ENCODE data around the gene FRMD4A.
"Not testable (repeated sequence)": the region's sequence is repeated elsewhere in the genome, so short reads cannot be mapped to it uniquely, and the experiment has no call there.

The FRMD4A gene

GRCh38 chr10:14285941-14286560 is 44.7 kb downstream of the FRMD4A start:
- DNase-seq: no peak

- no peak for DNase-seq
These were observed 48.4 kb downstream of the FRMD4A start for GRCh38 chr10:14282276-14282675.

GRCh38 chr10:14278533-14278932 is 52.2 kb downstream of the FRMD4A start:
- no peak for DNase-seq

GRCh38 chr10:14276210-14276609 is 54.5 kb downstream of the FRMD4A start:
- DNase-seq: peak in 1 of 5 donors; percentile 7

- no peak for DNase-seq
These were observed 59.1 kb downstream of the FRMD4A start for GRCh38 chr10:14271621-14272020.

- no peak for DNase-seq
These were observed 60.4 kb downstream of the FRMD4A start for GRCh38 chr10:14270370-14270769.

GRCh38 chr10:14265709-14266108 is 65.0 kb downstream of the FRMD4A start:
- DNase-seq: no peak

GRCh38 chr10:14262836-14263425 is 67.8 kb downstream of the FRMD4A start:
- DNase-seq: no peak

GRCh38 chr10:14261336-14261735 is 69.4 kb downstream of the FRMD4A start:
- no peak for DNase-seq

- no peak for DNase-seq
These were observed 70.8 kb downstream of the FRMD4A start for GRCh38 chr10:14259696-14260566.

- no peak for DNase-seq
These were observed 76.4 kb downstream of the FRMD4A start for GRCh38 chr10:14254368-14254767.

GRCh38 chr10:14253711-14254110 is 77.0 kb downstream of the FRMD4A start:
- no peak for DNase-seq

GRCh38 chr10:14253079-14253478 is 77.6 kb downstream of the FRMD4A start:
- DNase-seq: no peak

- no peak for DNase-seq
These were observed 80.1 kb downstream of the FRMD4A start for GRCh38 chr10:14250496-14251076.

GRCh38 chr10:14247377-14248116 is 83.2 kb downstream of the FRMD4A start:
- no peak for DNase-seq

- DNase-seq: no peak
These were observed 85.9 kb downstream of the FRMD4A start for GRCh38 chr10:14244801-14245211.

GRCh38 chr10:14244147-14244546 is 86.6 kb downstream of the FRMD4A start:
- DNase-seq: no peak

- DNase-seq: no peak
These were observed 87.5 kb downstream of the FRMD4A start for GRCh38 chr10:14243221-14243620.

GRCh38 chr10:14241196-14241595 is 89.5 kb downstream of the FRMD4A start:
- DNase-seq: no peak

- no peak for DNase-seq
These were observed 90.2 kb downstream of the FRMD4A start for GRCh38 chr10:14240253-14241189.

- DNase-seq: not testable (repeated sequence)
These were observed 92.1 kb downstream of the FRMD4A start for GRCh38 chr10:14238659-14239058.

- no peak for DNase-seq
These were observed 94.4 kb downstream of the FRMD4A start for GRCh38 chr10:14236341-14236740.

Measured in T-helper 1 cell (primary cell).